ENCODE results near the gene ZNF19. TPM values are rescaled to one million over a fixed set of nuclear protein-coding genes. Genes with fewer than 3 reads are reported as not detected.

ZNF19 gene
- total and polyA plus RNA-seq, 2 experiments from 2014 or later: 4.5 to 7.0 TPM

DNA sequence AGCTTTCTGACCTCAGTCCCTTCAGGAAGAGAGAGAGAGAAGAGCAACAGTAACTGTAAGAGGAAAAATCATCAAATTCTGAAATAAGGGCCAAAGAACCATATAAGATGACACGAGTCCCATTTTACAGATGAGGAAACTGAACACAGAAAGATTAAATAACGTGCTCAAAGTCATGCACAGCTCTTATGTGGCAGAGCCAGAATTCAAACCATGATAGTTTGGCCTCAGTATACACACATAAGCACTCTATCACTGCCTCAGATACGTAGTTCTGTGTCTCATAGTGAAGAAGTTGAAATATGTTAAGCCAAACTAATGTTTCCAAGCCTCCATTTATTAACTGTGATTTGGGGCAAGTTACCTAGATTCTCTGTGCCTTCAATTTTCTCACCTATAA lies 1.9 kb upstream of the ZNF19 start:
- no peaks in the 10 kb centered on the region for H3K9me3 ChIP-seq (ENCODE audit: low read depth)
- no peaks in the 10 kb centered on the region for H3K36me3 ChIP-seq
- TF ChIP-seq CTCF (IDR thresholded peaks at IDR 0.05; ENCODE audit: low read depth, low read length): no peak
- H3K27ac ChIP-seq: no peak overlapping the region
- no peak overlapping the region for H3K4me3 ChIP-seq
- no peaks in the 10 kb centered on the region for H3K4me1 ChIP-seq (ENCODE audit: low read depth)
- no peak for DNase-seq (ENCODE audit: low read depth in 1 of 2, low spot score in 1 of 2)
- H3K27me3 ChIP-seq: peaks cover 10% of the 10 kb centered on the region

GRCh38 chr16:71490361-71490760 lies 1.2 kb upstream of the ZNF19 start:
- no peak overlapping the region for H3K4me3 ChIP-seq
- no peak for DNase-seq (ENCODE audit: low read depth in 1 of 2, low spot score in 1 of 2)
- no peaks in the 10 kb centered on the region for H3K9me3 ChIP-seq (ENCODE audit: low read depth)
- no peaks in the 10 kb centered on the region for H3K36me3 ChIP-seq
- no peaks in the 10 kb centered on the region for H3K4me1 ChIP-seq (ENCODE audit: low read depth)
- no peak for TF ChIP-seq CTCF (IDR thresholded peaks at IDR 0.05; ENCODE audit: low read depth, low read length)
- peaks cover 10% of the 10 kb centered on the region for H3K27me3 ChIP-seq
- no peak overlapping the region for H3K27ac ChIP-seq

- no peak for TF ChIP-seq CTCF (IDR thresholded peaks at IDR 0.05; ENCODE audit: low read depth, low read length)
- H3K27ac ChIP-seq: peak overlapping the region; percentile 92
- H3K36me3 ChIP-seq: no peaks in the 10 kb centered on the region
- H3K4me1 ChIP-seq (ENCODE audit: low read depth): no peaks in the 10 kb centered on the region
- peak; percentile 89 to 97 for DNase-seq (ENCODE audit: low read depth in 1 of 2, low spot score in 1 of 2)
- H3K27me3 ChIP-seq: peaks cover 3% of the 10 kb centered on the region
- H3K4me3 ChIP-seq: peak overlapping the region; percentile 87
- H3K9me3 ChIP-seq (ENCODE audit: low read depth): no peaks in the 10 kb centered on the region
These were observed 4.9 kb downstream of the ZNF19 start for GRCh38 chr16:71484006-71484893.

- Histone ChIP-seq H3K9me3 (ENCODE audit: low read depth) (no peaks in the 10 kb centered on the region), H3K4me3 (no peak overlapping the region), H3K27ac (no peak overlapping the region), H3K4me1 (ENCODE audit: low read depth) (no peaks in the 10 kb centered on the region), H3K27me3 (peaks cover 3% of the 10 kb centered on the region), H3K36me3 (no peaks in the 10 kb centered on the region)
- no peak for DNase-seq (ENCODE audit: low read depth in 1 of 2, low spot score in 1 of 2)
- no peak for TF ChIP-seq CTCF (IDR thresholded peaks at IDR 0.05; ENCODE audit: low read depth, low read length)
These were observed 6.6 kb downstream of the ZNF19 start for GRCh38 chr16:71482569-71482968.

GRCh38 chr16:71480956-71481355 lies 8.2 kb downstream of the ZNF19 start:
- no peak for TF ChIP-seq CTCF (IDR thresholded peaks at IDR 0.05; ENCODE audit: low read depth, low read length)
- H3K4me1 ChIP-seq (ENCODE audit: low read depth): no peaks in the 10 kb centered on the region

More at GRCh38 chr16:71480956-71481355, 8.2 kb downstream of the ZNF19 start:
- H3K36me3 ChIP-seq: peaks cover 9% of the 10 kb centered on the region
- DNase-seq (ENCODE audit: low read depth in 1 of 2, low spot score in 1 of 2): no peak
- no peak overlapping the region for H3K4me3 ChIP-seq
- H3K27me3 ChIP-seq: no peaks in the 10 kb centered on the region
- H3K9me3 ChIP-seq (ENCODE audit: low read depth): no peaks in the 10 kb centered on the region
- no peak overlapping the region for H3K27ac ChIP-seq

Data from cardiac muscle cell (in vitro differentiated cells and primary cell).